Stimulated activated CD4-positive, alpha-beta T cell treated with anti-CD3 and anti-CD28 coated beads, Interleukin-4, amount 100 ng/mL, for 48 hours (primary cell): ENCODE data around the gene LHB.
A peak's percentile ranks its signal among the peaks of the same experiment; 100 is the strongest.

ENCODE experiments used
- DNase-seq, 2 donors: peaks; one replicate each; pipeline ENCODE4 v3.0.0-alpha.2; 2020; ENCODE audit warnings: low read depth in 2 of 2

The LHB gene

DNA sequence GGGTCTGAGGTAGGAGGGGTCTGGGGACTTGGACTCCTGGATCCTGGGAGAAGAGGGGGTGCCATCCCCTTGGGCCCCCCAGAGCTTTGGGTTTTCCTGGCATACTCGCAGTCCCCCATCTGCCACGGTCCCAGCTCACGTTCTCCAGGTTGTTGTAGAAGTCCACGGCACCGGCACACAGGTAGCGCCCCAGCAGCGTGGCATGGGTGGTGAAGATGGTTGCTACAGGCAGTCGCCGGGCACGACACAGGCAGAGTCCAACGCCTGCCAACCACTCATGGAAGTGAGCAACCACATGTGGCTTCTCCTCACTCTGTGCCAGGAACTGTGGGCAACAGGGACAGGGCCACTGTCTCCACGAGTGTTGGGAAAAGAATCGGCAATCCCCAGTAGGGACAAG lies 31.2 kb downstream of the LHB start:
- no peak for DNase-seq

- DNase-seq, result no peak
These were observed 34.6 kb downstream of the LHB start for GRCh38 chr19:48982280-48982679.

DNA sequence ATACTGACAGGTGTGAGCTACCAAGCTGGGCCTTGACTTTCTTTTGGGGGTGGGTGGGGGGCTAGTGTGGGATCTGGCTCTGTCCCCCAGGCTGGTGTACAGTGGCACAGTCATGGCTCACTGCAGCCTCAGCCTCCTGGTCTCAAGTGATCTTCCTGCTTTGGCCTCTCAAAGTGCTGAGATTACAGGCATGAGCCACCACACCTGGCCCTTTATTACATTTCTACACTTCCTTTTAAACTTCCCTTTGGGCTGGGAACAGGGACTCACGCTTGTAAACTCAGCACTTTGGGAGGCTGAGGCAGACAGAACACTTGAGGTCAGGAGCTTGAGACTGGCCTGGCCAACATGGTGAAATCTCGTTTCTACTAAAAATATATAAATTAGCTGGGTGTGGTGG lies 39.8 kb downstream of the LHB start:
- DNase-seq, result no peak

DNA sequence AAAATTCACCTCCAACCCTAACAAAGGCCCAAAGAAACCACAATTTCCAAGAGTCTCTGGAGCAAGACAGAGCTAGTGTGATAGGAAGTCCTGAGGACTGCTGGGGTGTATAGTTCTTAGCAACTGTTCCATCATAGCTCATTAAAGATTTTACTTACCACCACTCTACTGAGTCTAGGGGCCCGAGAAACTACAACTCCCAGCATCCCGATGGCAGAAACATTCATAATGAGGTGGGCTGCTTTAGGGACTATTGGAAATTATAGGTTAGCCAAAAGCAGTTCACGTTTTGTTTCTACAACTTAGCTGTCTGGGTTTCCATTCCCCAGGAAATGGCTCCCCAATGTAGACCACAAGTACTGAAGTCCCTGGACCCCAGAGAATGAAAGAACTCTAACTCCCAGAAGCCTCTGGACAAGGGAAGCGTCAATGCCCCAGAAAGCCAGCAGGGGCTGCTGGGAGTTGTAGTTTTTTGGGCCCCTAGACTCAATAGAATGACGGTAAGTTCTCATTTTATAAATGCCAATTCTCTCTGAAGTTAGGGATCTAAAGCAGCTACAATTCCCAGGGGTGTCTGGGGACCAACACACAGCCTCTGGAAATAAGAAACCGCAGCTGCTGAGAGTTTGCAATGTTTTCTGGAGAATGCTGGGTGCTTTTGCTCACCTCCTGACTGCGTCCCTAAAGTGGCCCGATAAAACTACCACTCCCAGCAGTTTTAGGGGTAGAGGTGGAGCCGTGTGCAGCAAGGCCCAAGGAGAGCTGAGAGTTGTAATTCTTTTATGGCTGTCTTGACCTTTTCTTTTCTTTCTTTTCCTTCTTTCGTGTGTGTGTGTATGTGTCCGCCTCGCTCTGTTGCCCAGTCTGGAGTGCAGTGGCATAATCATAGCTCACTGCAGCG lies 40.7 kb downstream of the LHB start:
- no peak for DNase-seq

DNA sequence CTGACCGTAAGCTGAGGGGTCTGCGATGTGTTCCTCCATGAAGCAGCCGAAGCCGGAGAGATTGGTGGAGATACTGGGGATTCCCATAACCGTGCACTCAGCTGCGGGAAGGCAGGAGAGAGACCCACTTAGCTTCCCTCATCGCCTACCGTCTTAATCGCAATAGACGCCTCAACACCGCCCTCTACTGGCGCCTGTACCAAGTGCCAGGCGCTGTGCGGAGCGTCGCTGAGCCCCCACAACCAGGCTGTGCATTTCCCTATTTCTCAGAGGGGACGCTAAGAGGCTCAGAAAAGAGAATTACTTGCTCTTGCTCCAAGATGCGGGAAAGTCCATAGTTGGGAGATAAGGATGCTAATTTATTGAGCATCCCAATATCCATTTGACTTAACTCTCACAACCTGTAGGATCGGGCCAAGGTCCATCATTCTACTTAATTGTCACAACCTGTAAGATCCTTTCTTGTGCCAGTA lies 45.9 kb downstream of the LHB start:
- peak; percentile 78 to 83 for DNase-seq

GRCh38 chr19:48970139-48970766 lies 46.6 kb downstream of the LHB start:
- DNase-seq, result no peak

- no peak for DNase-seq
These were observed 47.4 kb downstream of the LHB start for GRCh38 chr19:48969276-48970138.

DNA sequence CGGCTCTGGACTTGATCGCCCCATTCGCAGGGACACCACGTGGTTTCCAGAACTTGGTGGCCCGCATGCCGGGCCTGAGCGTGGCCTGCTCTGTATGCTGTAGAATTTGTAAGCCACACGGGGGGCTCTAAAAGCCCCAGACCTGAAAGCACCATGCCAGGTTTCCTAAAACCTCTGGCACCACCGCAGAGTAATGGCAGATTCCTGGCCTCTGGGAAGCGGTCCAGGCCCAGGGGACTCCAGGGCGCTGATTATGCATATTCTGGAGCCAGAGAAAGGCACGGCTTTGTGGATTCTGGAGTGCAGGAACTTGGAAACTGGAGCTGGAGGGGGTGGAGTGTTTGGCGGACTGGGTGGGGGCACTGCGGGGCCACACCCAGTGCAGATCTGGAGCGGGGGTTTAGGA lies 48.1 kb downstream of the LHB start:
- no peak for DNase-seq

GRCh38 chr19:48968179-48968661 lies 48.7 kb downstream of the LHB start:
- no peak for DNase-seq

DNA sequence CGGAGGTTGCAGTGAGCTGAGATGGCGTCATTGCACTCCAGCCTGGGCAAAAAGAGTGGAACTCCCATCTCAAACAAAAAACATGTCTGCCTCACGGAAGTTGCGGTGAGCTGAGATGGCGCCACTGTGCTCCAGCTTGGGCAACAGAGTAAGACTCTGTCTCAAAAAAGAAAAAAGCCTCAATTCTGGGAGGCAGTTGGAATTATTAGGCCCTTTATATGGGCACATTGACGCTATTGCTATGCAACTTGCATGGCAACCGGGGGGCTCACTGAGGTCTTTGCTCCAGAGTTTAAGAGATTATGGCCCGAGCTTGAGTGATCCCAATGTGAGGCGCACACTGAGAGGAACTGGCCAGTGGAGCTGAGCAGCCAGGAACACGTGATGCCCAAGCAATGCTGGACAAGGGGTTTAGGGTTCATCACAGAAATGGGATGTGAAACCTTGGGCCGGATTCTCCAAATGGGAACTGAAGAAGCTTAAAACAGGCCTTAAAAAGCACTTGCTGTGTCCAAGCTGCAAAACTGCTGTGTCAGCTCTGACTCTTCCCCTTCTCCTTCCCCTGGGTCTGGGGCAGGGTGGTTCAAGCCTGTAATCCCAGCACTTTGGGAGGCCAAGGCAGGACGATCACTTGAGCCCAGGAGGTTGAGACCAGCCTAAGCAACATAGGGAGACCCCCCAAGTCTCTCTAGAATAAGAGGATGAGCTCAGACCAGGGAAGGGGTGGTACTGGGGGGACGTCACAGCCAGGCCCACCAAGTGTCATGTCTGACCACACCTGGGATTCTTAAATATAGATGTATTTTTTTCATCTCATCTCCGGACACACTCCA lies 49.3 kb downstream of the LHB start:
- DNase-seq, result no peak

DNA sequence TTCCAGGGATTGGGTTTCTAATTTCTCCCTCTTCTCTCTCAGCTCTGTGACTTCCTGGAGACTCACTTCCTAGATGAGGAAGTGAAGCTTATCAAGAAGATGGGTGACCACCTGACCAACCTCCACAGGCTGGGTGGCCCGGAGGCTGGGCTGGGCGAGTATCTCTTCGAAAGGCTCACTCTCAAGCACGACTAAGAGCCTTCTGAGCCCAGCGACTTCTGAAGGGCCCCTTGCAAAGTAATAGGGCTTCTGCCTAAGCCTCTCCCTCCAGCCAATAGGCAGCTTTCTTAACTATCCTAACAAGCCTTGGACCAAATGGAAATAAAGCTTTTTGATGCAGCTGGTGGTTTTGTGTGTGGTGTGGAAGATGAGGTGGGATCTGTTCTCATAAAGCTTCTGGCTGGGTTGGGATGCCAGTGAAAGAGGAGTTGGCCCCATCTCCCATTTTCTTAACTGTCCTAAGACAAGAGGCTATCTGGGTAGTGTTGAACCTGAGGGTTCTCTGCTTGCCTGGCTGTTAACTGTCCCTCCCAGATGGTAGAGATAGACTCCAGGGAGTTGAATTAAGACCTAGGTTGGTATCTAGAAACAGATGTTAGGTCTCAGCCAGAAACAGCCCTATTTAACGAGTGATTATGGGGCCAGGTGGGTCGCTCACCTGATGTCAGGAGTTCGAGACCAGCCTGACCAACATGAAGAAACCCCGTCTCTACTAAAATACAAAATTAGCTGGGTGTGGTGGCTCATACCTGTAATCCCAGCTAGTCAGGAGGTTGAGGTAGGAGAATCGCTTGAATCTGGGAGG lies 50.1 kb downstream of the LHB start:
- DNase-seq, result no peak
